HG03045 (cell line): Measurements from ENCODE around the gene C1orf115.
A peak's percentile ranks its signal among the peaks of the same experiment; 100 is the strongest.
"Not testable (repeated sequence)": the region's sequence is repeated elsewhere in the genome, so short reads cannot be mapped to it uniquely, and the experiment has no call there.

Experiments used
- ATAC-seq: cut with Tn5 transposase; IDR thresholded peaks from one replicate; pipeline ENCODE4 v1.9.1; 2021; ENCODE audit warnings: mild to moderate bottlenecking, moderate library complexity; ENCODE audit not compliant: unreplicated experiment

C1orf115 gene

GRCh38 chr1:220692436-220693228 is 2.5 kb downstream of the C1orf115 start:
- ATAC-seq, result no peak

- no peak for ATAC-seq
Observed at GRCh38 chr1:220694866-220695382, 4.8 kb downstream of the C1orf115 start.

- no peak for ATAC-seq
Observed at GRCh38 chr1:220695426-220695825, 5.3 kb downstream of the C1orf115 start.

- no peak for ATAC-seq
Observed at GRCh38 chr1:220696226-220696862, 6.2 kb downstream of the C1orf115 start.

- no peak for ATAC-seq
Observed at GRCh38 chr1:220696863-220697231, 6.7 kb downstream of the C1orf115 start.

- no peak for ATAC-seq
Observed at GRCh38 chr1:220697326-220697725, 7.2 kb downstream of the C1orf115 start.

GRCh38 chr1:220698607-220699016 is 8.4 kb downstream of the C1orf115 start:
- ATAC-seq, result no peak

- ATAC-seq, result no peak
Observed at GRCh38 chr1:220699044-220699443, 8.9 kb downstream of the C1orf115 start.

GRCh38 chr1:220700556-220701179 is 10.5 kb downstream of the C1orf115 start:
- ATAC-seq, result no peak

- ATAC-seq, result no peak
Observed at GRCh38 chr1:220701974-220702373, 11.8 kb downstream of the C1orf115 start.

GRCh38 chr1:220702733-220703270 is 12.6 kb downstream of the C1orf115 start:
- no peak for ATAC-seq

GRCh38 chr1:220703305-220703704 is 13.1 kb downstream of the C1orf115 start:
- ATAC-seq, result no peak

- ATAC-seq, result no peak
Observed at GRCh38 chr1:220705782-220706181, 15.6 kb downstream of the C1orf115 start.

GRCh38 chr1:220706480-220706879 is 16.3 kb downstream of the C1orf115 start:
- ATAC-seq, result no peak

GRCh38 chr1:220707160-220707559 is 17.0 kb downstream of the C1orf115 start:
- no peak for ATAC-seq

- ATAC-seq, result no peak
Observed at GRCh38 chr1:220708244-220708643, 18.1 kb downstream of the C1orf115 start.

- ATAC-seq, result no peak
Observed at GRCh38 chr1:220708936-220709801, 19.0 kb downstream of the C1orf115 start.

- ATAC-seq, result no peak
Observed at GRCh38 chr1:220710333-220710732, 20.2 kb downstream of the C1orf115 start.

GRCh38 chr1:220711056-220711809 is 21.1 kb downstream of the C1orf115 start:
- ATAC-seq, result peak; percentile 89

GRCh38 chr1:220715986-220716385 is 25.8 kb downstream of the C1orf115 start:
- ATAC-seq, result not testable (repeated sequence)
